22Rv1 (cell line): ENCODE data around the gene MYL6.
"Not testable (repeated sequence)": the region's sequence is repeated elsewhere in the genome, so short reads cannot be mapped to it uniquely, and the experiment has no call there.

Source experiments
- CTCF ChIP-seq: fragments of 450-650 bp; IDR thresholded peaks from 2 replicates; pipeline ENCODE4 v1.5.1; 2017; ENCODE audit warnings: mild to moderate bottlenecking
- ZFX ChIP-seq: fragments of 450-650 bp; IDR thresholded peaks from 2 replicates; pipeline ENCODE4 v1.6.1; 2017; ENCODE audit warnings: antibody characterized with exemption, borderline replicate concordance

DNA sequence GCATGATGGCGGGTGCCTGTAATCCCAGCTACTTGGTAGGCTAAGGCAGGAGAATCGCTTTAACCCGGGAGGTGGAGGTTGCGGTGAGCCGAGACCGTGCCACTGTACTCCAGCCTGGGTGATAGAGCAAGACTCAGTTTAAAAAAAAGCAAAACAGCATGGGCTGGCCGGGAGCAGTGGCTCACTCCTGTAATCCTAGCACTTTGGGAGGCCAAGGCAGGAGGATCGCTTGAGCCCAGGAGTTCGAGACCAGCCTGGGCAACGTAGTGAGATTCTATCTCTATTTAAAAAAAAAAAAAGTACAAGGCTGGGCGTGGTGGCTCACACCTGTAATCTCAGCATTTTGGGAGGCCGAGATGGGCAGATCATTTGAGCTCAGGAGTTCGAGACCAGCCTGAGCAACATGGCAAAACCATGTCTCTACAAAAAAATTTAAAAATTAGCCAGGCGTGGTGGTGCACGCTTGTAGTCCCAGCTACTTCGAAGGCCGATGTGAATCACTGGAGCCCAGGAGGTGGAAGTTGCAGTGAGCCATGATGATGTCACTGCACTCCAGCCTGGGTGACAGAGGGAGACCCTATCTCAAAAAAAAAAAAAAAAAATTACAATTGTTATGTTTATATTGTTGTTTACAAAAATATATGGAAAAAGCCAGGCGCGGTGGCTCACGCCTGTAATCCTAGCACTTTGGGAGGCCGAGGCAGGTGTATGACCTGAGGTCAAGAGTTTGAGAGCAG, 1.5 kb upstream of the MYL6 start:
- TF ChIP-seq CTCF, ZFX: not testable (repeated sequence)
